PFSK-1 (cell line): ENCODE measurements around the gene DNER.

ENCODE experiments used
- POLR2AphosphoS5 ChIP-seq: IDR thresholded peaks from 2 replicates; pipeline ENCODE4 v1.6.1; 2012; ENCODE audit warnings: low read depth, mild to moderate bottlenecking, control low read depth, low read length, moderate library complexity
- TF ChIP-seq, protein P1 (sequence below), 2 experiments: IDR thresholded peaks; 2 replicates each; pipeline versions ENCODE4 v1.6.1 to v1.8.0; 2011 to 2012; ENCODE audit warnings: low read depth in 2 of 2, low read length in 2 of 2, control low read depth in 1 of 2, inconsistent platforms in 1 of 2, mild to moderate bottlenecking in 1 of 2, moderate library complexity in 1 of 2; ENCODE audit not compliant: insufficient read depth in 1 of 2

DNA sequence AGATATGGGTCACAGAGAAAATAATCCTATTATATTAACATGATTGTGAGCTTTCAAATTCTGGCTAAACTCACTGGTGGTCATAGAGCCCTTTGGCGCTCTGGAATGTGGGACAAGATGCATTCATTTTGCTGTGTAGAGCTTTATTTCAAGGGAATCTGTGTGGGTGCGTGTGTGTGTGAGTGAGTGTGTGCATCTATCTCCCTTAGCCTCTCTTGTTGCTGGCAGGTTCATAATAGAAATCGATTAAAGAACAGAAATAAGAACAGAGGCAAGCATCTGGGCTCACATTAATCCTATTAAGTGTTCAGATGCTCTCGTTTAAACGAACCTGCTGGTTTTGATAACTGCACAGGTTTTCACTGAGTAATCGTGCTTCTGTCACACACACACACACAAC is 287.9 kb downstream of the DNER start:
- TF ChIP-seq, protein P1, sequence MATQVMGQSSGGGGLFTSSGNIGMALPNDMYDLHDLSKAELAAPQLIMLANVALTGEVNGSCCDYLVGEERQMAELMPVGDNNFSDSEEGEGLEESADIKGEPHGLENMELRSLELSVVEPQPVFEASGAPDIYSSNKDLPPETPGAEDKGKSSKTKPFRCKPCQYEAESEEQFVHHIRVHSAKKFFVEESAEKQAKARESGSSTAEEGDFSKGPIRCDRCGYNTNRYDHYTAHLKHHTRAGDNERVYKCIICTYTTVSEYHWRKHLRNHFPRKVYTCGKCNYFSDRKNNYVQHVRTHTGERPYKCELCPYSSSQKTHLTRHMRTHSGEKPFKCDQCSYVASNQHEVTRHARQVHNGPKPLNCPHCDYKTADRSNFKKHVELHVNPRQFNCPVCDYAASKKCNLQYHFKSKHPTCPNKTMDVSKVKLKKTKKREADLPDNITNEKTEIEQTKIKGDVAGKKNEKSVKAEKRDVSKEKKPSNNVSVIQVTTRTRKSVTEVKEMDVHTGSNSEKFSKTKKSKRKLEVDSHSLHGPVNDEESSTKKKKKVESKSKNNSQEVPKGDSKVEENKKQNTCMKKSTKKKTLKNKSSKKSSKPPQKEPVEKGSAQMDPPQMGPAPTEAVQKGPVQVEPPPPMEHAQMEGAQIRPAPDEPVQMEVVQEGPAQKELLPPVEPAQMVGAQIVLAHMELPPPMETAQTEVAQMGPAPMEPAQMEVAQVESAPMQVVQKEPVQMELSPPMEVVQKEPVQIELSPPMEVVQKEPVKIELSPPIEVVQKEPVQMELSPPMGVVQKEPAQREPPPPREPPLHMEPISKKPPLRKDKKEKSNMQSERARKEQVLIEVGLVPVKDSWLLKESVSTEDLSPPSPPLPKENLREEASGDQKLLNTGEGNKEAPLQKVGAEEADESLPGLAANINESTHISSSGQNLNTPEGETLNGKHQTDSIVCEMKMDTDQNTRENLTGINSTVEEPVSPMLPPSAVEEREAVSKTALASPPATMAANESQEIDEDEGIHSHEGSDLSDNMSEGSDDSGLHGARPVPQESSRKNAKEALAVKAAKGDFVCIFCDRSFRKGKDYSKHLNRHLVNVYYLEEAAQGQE (IDR thresholded peaks at IDR 0.05; ENCODE audit: insufficient read depth in 1 of 2, low read depth in 2 of 2, low read length in 2 of 2) = no peak
- TF ChIP-seq POLR2AphosphoS5 = no peak
